ENCODE measurements around the gene TTYH2.
"Not testable (repeated sequence)": the region's sequence is repeated elsewhere in the genome, so short reads cannot be mapped to it uniquely, and the experiment has no call there.

The TTYH2 gene

GRCh38 chr17:74267987-74268499, 54.7 kb downstream of the TTYH2 start:
- DNase-seq: no peak

DNA sequence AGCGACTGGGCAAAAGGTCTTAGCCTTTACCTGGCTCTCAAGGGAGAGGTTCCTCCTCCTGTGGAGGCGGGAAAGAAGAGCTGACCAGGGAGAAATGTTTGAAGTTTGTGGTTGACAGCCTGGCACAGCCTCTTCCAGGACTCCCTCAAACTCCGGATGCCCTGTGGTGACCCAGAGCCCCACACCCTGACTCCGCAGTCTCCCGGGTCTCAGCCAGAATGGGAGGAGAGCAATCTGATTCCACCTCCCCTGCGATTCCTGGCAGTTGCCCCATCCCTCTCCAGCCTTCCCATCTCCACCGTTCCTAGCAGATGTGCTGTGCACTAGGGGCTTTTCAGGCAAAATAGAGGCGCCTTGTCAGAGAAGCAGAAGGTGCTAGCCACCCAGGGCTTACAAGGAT, 55.2 kb downstream of the TTYH2 start:
- DNase-seq: no peak

- DNase-seq: no peak
Observed at GRCh38 chr17:74270333-74270732, 57.0 kb downstream of the TTYH2 start.

DNA sequence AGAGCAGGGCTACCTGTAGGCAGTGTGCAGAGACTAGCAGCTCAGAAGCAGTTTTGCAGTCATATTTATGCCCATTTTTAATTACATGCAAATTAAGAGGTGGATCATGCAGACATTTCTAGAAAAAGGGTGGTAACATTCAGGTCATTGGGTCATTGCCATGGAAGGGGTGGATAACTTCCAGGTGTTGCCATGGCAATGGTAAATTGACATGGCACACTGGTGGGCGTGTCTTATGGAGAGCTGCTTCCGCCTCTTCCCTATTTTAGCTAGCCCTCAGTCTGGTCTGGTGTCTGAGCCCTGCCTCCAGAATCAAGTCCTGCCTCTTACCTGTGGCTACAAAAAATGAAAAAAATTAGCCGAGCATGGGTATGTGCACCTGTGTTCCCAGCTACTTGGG, 57.9 kb downstream of the TTYH2 start:
- DNase-seq: no peak

GRCh38 chr17:74271901-74272561, 58.7 kb downstream of the TTYH2 start:
- no peak for DNase-seq

GRCh38 chr17:74272731-74273201, 59.4 kb downstream of the TTYH2 start:
- DNase-seq: no peak

DNA sequence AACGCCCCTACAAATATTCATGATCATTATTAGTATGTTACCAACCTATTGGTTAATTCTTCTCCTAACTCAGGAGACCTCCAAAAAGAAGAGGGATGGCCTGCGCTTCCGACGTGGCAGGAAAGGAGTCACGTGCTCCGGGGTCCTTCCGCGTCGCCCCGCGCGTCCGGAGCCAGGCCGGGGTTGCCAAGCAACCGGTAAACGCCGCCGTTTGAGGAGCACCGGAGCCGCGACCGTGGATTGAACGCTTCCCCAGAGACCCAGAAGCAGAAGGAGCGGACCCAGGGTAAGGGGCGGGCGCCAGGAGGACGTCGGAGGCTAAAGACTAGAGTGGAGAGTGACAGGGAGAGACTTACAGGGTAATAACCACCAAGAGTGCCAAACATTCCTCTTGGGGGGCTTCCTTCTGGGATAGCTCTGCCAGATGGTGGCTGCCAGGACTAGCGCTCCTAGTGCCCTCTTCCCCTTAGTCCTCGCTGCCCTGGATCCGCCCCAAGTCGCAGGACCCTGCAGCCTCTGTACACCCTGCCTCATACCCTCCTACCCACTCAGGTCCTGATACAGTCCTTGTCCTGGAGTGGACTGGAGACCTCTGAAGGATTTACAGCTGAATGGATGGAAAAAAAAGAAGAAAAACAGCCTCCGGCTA, 60.8 kb downstream of the TTYH2 start, which contains the start of gene DNAI2:
Gene DNAI2 (plus strand): TSS at position 175 of the 649 bp plus-strand sequence. CDS start 7,584 bp downstream, outside the sequence.
- DNase-seq: no peak

DNA sequence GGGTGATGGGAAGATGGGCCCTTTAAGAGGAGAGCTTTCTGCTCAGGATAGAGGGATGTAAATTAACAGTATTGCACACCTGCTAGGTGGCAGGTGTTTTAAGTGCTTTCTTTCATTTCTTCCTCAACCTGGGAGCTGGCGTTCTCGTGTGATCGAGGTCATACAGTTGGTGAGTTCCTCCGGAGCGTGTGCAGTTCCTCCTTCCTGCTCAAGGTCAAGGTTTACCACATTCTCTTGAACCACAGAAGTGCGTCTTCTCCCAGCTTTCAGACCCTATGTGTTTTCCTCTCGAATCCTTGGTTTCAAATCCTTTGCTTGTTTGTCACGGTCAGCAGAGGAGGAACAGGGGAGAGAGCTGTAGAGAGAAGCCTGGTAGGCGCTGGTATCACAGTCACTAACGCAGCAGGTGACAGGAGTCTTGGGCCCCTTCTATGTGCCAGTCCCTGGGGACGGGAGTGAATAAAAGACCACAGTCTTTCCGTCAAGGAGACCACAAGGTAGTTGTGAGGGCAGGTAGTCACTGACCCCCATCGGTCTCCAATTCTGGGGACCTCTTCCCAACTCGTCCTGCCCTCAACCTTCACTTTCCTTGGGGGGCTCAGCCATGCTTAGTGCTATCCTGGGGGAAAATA, 61.5 kb downstream of the TTYH2 start:
- DNase-seq: no peak

DNA sequence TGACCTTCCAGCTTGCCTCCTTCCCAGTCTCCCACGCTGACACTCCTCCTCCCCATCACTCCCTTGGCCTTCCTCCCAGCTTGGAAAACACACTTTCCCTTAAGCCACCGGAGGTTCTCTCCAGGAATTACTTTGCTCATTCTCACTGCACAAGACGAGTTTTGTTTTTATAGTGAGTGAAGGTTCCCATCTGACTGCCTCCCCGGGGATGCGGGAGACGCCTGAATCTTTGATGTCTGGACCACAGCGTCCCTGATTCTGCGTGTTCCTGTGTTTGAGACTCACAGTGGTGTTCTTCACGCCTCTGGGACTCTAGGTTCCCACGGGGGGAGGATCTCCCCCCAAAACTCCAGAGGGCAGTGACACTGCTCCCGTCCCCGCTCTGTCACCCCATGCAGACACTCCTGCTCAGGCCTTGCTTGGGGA, 62.7 kb downstream of the TTYH2 start:
- DNase-seq: no peak

DNA sequence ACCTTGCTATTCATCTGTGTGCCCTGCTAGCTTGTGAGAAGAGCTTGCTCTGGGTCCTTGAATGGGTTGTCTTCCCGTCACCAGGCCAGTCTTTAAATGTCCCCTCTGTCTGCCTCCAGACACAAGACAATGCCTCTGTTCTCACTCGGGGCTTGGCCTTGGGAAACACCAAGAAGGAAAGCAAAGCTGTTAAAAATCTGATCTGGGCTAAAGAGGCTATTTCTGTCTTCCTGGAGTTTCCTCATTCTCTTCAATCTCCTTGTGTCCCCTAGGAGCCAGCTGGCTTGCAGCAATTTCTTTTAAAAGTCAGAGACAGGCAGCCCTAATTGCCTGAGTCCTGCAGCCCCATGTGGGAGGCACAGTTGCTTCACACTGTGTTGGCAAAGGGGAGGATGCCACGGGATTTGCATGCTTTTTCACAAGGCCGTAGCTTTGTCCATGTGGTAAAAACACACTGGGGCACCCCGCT, 63.2 kb downstream of the TTYH2 start:
- no peak for DNase-seq

DNA sequence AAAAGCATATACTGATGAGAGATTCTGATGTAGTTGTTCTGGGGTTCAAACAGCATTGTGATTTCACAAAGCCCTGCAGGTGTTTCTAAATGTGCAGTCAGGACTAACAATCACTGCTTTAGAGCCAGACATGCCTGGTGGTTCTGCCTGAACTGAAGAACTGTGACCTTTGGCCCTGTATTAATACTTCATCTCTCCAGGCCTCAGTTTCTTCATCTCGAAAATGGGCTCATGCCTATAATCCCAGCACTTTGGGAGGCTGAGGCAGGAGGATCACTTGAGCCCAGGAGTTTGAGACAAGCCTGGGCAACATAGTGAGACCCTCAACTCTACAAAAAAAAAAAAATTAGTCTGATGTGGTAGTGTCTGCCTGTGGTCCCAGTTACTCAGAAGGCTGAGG, 64.6 kb downstream of the TTYH2 start:
- no peak for DNase-seq

DNA sequence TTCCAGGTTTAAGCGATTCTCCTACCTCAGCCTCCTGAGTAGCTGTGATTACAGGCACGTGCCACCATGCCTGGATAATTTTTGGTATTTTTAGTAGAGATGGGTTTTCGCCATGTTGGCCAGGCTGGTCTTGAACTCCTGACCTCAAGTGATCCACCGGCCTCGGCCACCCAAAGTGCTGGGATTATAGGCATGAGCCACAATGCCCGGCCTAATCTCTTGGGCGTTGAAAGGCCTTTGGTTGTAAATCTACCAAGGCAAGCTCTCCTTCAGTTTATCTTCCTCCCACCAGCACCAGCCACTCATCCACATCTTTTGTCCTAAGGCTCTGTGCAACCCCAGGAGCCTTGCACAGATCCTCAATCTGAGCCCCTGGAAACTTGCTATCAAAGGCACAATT, 66.2 kb downstream of the TTYH2 start:
- DNase-seq: not testable (repeated sequence)

- no peak for DNase-seq
Observed at GRCh38 chr17:74280093-74280513, 66.7 kb downstream of the TTYH2 start.

- no peak for DNase-seq
Observed at GRCh38 chr17:74281799-74282198, 68.4 kb downstream of the TTYH2 start.

DNA sequence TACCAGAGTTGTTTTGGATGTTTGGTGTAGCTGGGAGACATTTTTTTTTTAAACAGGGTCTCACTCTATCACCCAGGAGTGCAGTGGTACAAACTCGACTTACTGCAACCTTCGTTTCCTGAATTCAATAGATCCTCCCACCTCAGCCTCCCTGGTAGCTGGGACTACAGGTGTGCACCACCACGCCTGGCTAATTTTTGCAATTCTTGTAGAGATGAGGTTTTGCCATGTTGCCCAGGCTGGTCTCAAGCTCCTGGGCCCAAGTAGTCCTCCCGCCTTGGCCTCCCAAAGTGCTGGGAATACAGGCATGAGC, 68.9 kb downstream of the TTYH2 start:
- not testable (repeated sequence) for DNase-seq

GRCh38 chr17:74282587-74283370, 69.4 kb downstream of the TTYH2 start:
- DNase-seq: no peak

- no peak for DNase-seq
Observed at GRCh38 chr17:74283371-74283673, 70.0 kb downstream of the TTYH2 start.

- no peak for DNase-seq
Observed at GRCh38 chr17:74287031-74287602, 73.7 kb downstream of the TTYH2 start.

DNA sequence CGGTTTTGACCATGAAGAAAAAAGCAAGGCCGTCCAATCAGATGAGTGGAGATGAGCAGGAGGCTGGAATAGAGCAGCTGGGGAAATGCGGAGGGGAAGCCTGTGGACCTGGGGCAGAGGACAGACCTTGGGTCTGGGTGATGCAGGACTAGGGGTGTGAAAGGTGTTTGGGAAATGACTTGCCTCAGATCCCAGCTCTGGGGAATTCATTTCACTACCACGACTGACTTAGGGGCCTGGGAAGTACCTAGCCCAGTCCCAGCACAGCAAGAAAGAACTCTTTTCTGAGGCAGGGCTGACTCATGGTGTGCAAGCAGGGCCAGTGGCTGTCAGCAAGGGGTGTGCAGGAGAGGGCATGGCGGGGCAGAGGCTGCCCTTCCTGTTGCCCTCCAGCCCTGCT, 75.4 kb downstream of the TTYH2 start:
- no peak for DNase-seq

DNA sequence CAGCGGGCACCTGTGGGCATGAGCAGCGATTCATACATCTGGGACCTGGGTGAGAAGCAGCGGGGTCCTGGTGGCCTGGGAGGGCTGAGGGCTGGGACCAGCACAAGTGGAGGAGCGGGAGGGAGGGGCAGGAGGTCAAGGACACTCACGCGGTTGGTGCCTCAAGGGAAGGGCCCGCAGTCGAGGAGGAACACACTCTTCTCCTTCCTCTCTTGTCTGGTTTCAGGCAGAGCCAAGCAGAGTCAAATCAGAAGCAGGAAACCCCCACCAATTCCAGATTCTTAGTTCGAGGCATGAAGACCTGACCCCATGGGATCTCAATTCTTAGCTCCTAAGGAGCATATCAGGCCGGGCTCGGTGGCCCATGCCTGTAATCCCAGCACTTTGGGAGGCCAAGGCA, 76.3 kb downstream of the TTYH2 start:
- no peak for DNase-seq

GRCh38 chr17:74290340-74290739, 77.0 kb downstream of the TTYH2 start:
- DNase-seq: no peak

DNA sequence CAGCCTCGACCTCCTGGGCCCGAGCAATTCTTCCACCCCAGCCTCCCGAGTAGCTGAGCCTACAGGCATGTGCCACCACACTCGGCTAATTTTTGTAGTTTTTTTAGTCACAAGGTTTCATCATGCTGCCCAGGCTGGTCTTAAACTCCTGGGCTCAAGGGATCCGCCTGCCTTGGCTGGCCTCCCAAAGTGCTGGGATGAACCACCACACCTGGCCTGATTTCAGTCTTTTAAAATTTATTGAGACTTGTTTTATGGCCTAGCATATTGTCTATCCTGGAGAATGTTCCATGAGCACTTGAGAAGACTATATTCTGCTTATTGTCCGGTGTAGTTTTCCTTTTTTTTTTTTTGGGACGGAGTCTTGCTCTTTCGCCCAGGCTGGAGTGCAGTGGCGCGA, 79.1 kb downstream of the TTYH2 start:
- DNase-seq: no peak
